NCI-H2196 treated with DMSO at 0.1 percent for 48 hours (cell line): Measurements from ENCODE around the gene NFATC2.
"Not testable (repeated sequence)": the region's sequence is repeated elsewhere in the genome, so short reads cannot be mapped to it uniquely, and the experiment has no call there.

Experiments used
- DNase-seq: peaks from one replicate; lab custom pipeline; 2025; ENCODE audit not compliant: unreplicated experiment; lab: John Stamatoyannopoulos, UW

NFATC2 gene

GRCh38 chr20:51540580-51540979 is 1.9 kb downstream of the NFATC2 start:
- DNase-seq: no peak

GRCh38 chr20:51540074-51540473 is 2.4 kb downstream of the NFATC2 start:
- not testable (repeated sequence) for DNase-seq

- peak; percentile 53 for DNase-seq
Observed at GRCh38 chr20:51536116-51537069, 6.1 kb downstream of the NFATC2 start.

GRCh38 chr20:51535674-51536073 is 6.8 kb downstream of the NFATC2 start:
- no peak for DNase-seq

GRCh38 chr20:51535075-51535386 is 7.5 kb downstream of the NFATC2 start:
- no peak for DNase-seq

- DNase-seq: no peak
Observed at GRCh38 chr20:51533291-51534172, 9.0 kb downstream of the NFATC2 start.

- no peak for DNase-seq
Observed at GRCh38 chr20:51532577-51533191, 9.8 kb downstream of the NFATC2 start.

GRCh38 chr20:51531712-51532456 is 10.6 kb downstream of the NFATC2 start:
- no peak for DNase-seq

GRCh38 chr20:51531141-51531710 is 11.3 kb downstream of the NFATC2 start:
- no peak for DNase-seq

GRCh38 chr20:51529758-51530157 is 12.8 kb downstream of the NFATC2 start:
- no peak for DNase-seq

- DNase-seq: no peak
Observed at GRCh38 chr20:51529081-51529681, 13.3 kb downstream of the NFATC2 start.

GRCh38 chr20:51528263-51529027 is 14.1 kb downstream of the NFATC2 start:
- DNase-seq: no peak

- no peak for DNase-seq
Observed at GRCh38 chr20:51526754-51527153, 15.8 kb downstream of the NFATC2 start.

- DNase-seq: no peak
Observed at GRCh38 chr20:51526106-51526470, 16.4 kb downstream of the NFATC2 start.

- no peak for DNase-seq
Observed at GRCh38 chr20:51525241-51526105, 17.0 kb downstream of the NFATC2 start.

- no peak for DNase-seq
Observed at GRCh38 chr20:51523276-51524013, 19.1 kb downstream of the NFATC2 start.

GRCh38 chr20:51522207-51522606 is 20.3 kb downstream of the NFATC2 start:
- DNase-seq: no peak

- no peak for DNase-seq
Observed at GRCh38 chr20:51517839-51518238, 24.7 kb downstream of the NFATC2 start.
